IMR-90 (cell line): ENCODE data around the gene LELP1.

Experiments used
- BHLHE40 ChIP-seq: fragments of 150-350 bp; IDR thresholded peaks from 2 replicates; pipeline ENCODE4 v1.6.1; 2016; ENCODE audit warnings: mild to moderate bottlenecking, low read depth, low read length
- CEBPB ChIP-seq: IDR thresholded peaks from 2 replicates; pipeline ENCODE4 v1.6.1; 2012; ENCODE audit warnings: low read depth, low read length, improper control_type of control experiment
- CTCF ChIP-seq: conservative IDR thresholded peaks from 2 replicates; pipeline ENCODE4 v1.5.1; 2012; ENCODE audit warnings: mild to moderate bottlenecking, low read depth, low read length, improper control_type of control experiment
- ELK1 ChIP-seq: fragments of 150-350 bp; IDR thresholded peaks from 2 replicates; pipeline ENCODE4 v1.6.1; 2016; ENCODE audit warnings: low read depth, mild to moderate bottlenecking, low read length, moderate library complexity, borderline replicate concordance
- FOS ChIP-seq: fragments of 150-350 bp; IDR thresholded peaks from 2 replicates; pipeline ENCODE4 v1.6.1; 2016; ENCODE audit warnings: low read depth, low read length
- MAFK ChIP-seq: IDR thresholded peaks from 2 replicates; pipeline ENCODE4 v1.6.1; 2012; ENCODE audit warnings: low read depth, low read length, improper control_type of control experiment
- MAZ ChIP-seq: IDR thresholded peaks from 2 replicates; pipeline ENCODE4 v1.6.1; 2012; ENCODE audit warnings: low read depth, mild to moderate bottlenecking, low read length, improper control_type of control experiment, moderate library complexity, borderline replicate concordance
- MXI1 ChIP-seq: IDR thresholded peaks from 2 replicates; pipeline ENCODE4 v1.6.1; 2012; ENCODE audit warnings: low read depth, mild to moderate bottlenecking, low read length, moderate library complexity, borderline replicate concordance
- POLR2A ChIP-seq: IDR thresholded peaks from 2 replicates; pipeline ENCODE4 v1.6.1; 2012; ENCODE audit warnings: mild to moderate bottlenecking, low read depth, low read length
- RAD21 ChIP-seq: IDR thresholded peaks from 2 replicates; pipeline ENCODE4 v1.6.1; 2012; ENCODE audit warnings: low read length, improper control_type of control experiment
- RCOR1 ChIP-seq: IDR thresholded peaks from 2 replicates; pipeline ENCODE4 v1.6.1; 2012; ENCODE audit warnings: mild to moderate bottlenecking, low read length, improper control_type of control experiment; ENCODE audit not compliant: insufficient replicate concordance
- RFX5 ChIP-seq: IDR thresholded peaks from 2 replicates; pipeline ENCODE4 v1.8.0; 2012; ENCODE audit warnings: low read depth, mild to moderate bottlenecking, low read length, moderate library complexity
- SMC3 ChIP-seq: fragments of 150-350 bp; IDR thresholded peaks from 2 replicates; pipeline ENCODE4 v1.6.1; 2016; ENCODE audit warnings: low read depth, mild to moderate bottlenecking, antibody characterized with exemption, low read length, moderate library complexity
- USF2 ChIP-seq: fragments of 150-350 bp; IDR thresholded peaks from 2 replicates; pipeline ENCODE4 v1.6.1; 2017; ENCODE audit warnings: mild to moderate bottlenecking, antibody characterized with exemption, low read length, low read depth

GRCh38 chr1:153227810-153228209 lies 24.6 kb downstream of the LELP1 start:
- TF ChIP-seq CTCF, result no peak
- no peak for TF ChIP-seq ELK1
- TF ChIP-seq CEBPB, result no peak
- no peak for TF ChIP-seq RAD21
- no peak for TF ChIP-seq POLR2A
- TF ChIP-seq BHLHE40, result no peak
- no peak for TF ChIP-seq MAZ
- TF ChIP-seq SMC3, result no peak
- no peak for TF ChIP-seq USF2
- TF ChIP-seq MXI1, result no peak
- no peak for TF ChIP-seq RFX5
- TF ChIP-seq FOS, result no peak
- TF ChIP-seq MAFK, result no peak
- no peak for TF ChIP-seq RCOR1
